GM12878 (cell line): Measurements from ENCODE around the gene CDH10.

Experiments used
- CREM ChIP-seq: IDR thresholded peaks from 2 replicates; pipeline ENCODE4 v1.6.1; 2014; ENCODE audit warnings: antibody characterized with exemption, low read depth
- CTCF ChIP-seq, 3 experiments: IDR thresholded peaks in 2 of 3; conservative IDR thresholded peaks in 1 of 3; 2 replicates each; pipeline ENCODE4 v1.5.1; 2011; ENCODE audit warnings: low read depth in 3 of 3, low read length in 3 of 3, mild to moderate bottlenecking in 3 of 3, control low read depth in 2 of 3, moderate library complexity in 2 of 3, inconsistent platforms in 1 of 3, mixed read lengths in 1 of 3; ENCODE audit not compliant: control insufficient read depth in 2 of 3, insufficient read depth in 1 of 3; ENCODE audit errors: extremely low read depth in 1 of 3
- SRF ChIP-seq, 2 experiments: IDR thresholded peaks; 2 replicates each; pipeline ENCODE4 v1.6.1; 2011; ENCODE audit warnings: low read depth in 2 of 2, low read length in 2 of 2, mild to moderate bottlenecking in 1 of 2, moderate library complexity in 1 of 2
- TAF1 ChIP-seq: IDR thresholded peaks from 2 replicates; pipeline ENCODE4 v1.6.1; 2011; ENCODE audit warnings: mild to moderate bottlenecking, low read depth, low read length, borderline replicate concordance

GRCh38 chr5:24566933-24567332 is 77.8 kb downstream of the CDH10 start:
- TF ChIP-seq CTCF (IDR thresholded peaks at IDR 0.05 in 2 of 3, conservative IDR thresholded peaks at IDR 0.05 in 1 of 3; ENCODE audit: control insufficient read depth in 2 of 3, extremely low read depth in 1 of 3, insufficient read depth in 1 of 3, low read depth in 3 of 3, low read length in 3 of 3), result no peak
- TF ChIP-seq TAF1, result no peak
- TF ChIP-seq CREM, result no peak
- TF ChIP-seq SRF (IDR thresholded peaks at IDR 0.05; ENCODE audit: low read depth in 2 of 2, low read length in 2 of 2), result no peak
